Rectal smooth muscle tissue (tissue), 1 donor: Measurements from ENCODE around the gene UROC1.

Source experiments
- H3K27ac ChIP-seq: one replicate; pipeline ENCODE4 v1.7.0; 2013; ENCODE audit warnings: low read depth, low read length, inconsistent platforms
- H3K27me3 ChIP-seq: one replicate; pipeline ENCODE4 v1.7.0; 2013; ENCODE audit warnings: low read length; ENCODE audit not compliant: control insufficient read depth, insufficient read depth
- H3K36me3 ChIP-seq: one replicate; pipeline ENCODE4 v1.7.0; 2013; ENCODE audit warnings: low read length; ENCODE audit not compliant: control insufficient read depth, insufficient read depth
- H3K4me1 ChIP-seq: one replicate; pipeline ENCODE4 v1.7.0; 2013; ENCODE audit warnings: low read length; ENCODE audit not compliant: control insufficient read depth, insufficient read depth
- H3K4me3 ChIP-seq: one replicate; pipeline ENCODE4 v1.7.0; 2013; ENCODE audit warnings: low read length
- H3K9ac ChIP-seq: one replicate; pipeline ENCODE4 v1.7.0; 2013; ENCODE audit warnings: low read length

The UROC1 gene

DNA sequence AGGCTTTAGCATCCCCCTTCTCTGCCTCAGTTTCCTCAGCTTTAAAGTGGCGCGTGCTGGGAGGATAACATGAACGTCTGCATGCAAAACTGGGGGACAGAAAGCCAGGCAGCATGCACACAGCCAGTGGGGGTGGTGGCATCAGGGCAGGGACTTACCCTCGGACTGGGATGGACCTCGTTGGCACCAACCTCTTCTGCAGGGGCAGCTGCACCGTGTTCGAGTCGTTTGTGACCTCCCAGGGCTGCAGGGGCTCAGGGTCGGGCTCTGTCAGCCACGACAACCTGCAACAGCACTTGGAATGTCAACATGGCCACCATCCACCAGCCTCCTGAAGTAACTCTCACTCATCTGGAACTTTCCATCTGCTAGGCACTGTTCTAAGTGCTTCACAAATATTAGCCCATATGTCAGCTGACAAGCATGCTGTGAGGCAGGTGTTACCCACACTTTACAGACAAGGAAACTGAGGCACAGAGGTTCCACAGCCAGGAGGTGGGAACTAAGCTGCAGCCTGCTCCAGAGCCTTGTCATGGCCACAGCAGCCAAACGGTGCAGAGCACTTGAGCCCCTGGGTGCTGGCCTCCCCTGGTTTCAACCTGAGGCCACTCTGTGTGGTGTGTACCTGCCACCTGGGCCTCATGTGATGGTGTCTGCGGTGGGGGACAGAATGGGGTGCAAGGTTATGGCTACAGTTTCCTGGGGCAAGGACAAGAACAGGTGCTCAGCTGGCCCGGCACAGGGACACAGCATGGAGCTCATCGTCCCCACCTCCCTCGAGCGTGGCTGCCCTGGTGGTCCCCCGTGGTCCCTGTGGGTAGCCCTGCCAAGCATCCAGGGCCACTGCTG, 34.5 kb upstream of the UROC1 start:
- no peaks in the 10 kb centered on the region for H3K36me3 ChIP-seq
- no peaks in the 10 kb centered on the region for H3K27me3 ChIP-seq
- no peaks in the 10 kb centered on the region for H3K4me1 ChIP-seq
- H3K27ac ChIP-seq = no peak overlapping the region
- no peak overlapping the region for H3K9ac ChIP-seq
- no peak overlapping the region for H3K4me3 ChIP-seq

- no peaks in the 10 kb centered on the region for H3K27me3 ChIP-seq
- no peak overlapping the region for H3K27ac ChIP-seq
- H3K36me3 ChIP-seq = no peaks in the 10 kb centered on the region
- no peaks in the 10 kb centered on the region for H3K4me1 ChIP-seq
- H3K4me3 ChIP-seq = no peak overlapping the region
- H3K9ac ChIP-seq = no peak overlapping the region
Observed at GRCh38 chr3:126551121-126551838, 33.7 kb upstream of the UROC1 start.

DNA sequence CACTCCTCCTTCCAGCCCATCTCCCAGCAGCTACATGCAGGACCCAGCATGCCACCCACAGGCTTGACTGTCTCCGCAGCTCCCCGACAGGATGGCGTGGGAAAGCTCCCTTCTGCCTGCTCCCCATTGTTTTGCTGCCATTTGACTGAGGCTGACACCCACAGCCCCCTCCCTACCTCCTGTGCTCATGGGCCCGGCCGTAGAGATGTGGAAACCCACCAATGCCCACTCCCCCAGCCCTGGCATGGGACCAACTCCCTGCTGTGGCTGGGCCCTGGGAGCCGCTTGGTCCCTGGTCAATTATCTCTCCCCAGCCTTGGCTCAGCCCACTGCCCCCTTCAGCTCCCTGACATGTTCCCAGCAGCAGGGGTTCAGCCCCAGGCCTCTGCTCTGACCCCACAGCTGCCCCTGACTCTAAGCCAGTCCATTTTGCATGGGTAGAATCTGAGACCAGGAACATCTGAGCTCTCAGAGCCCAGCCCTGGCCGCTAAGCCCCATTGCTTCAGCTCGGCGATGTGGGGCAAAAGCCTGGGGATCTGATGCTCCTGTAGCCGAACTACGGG, 33.0 kb upstream of the UROC1 start:
- no peaks in the 10 kb centered on the region for H3K27me3 ChIP-seq
- H3K4me1 ChIP-seq = no peaks in the 10 kb centered on the region
- H3K36me3 ChIP-seq = no peaks in the 10 kb centered on the region
- no peak overlapping the region for H3K9ac ChIP-seq
- no peak overlapping the region for H3K4me3 ChIP-seq
- H3K27ac ChIP-seq = no peak overlapping the region

DNA sequence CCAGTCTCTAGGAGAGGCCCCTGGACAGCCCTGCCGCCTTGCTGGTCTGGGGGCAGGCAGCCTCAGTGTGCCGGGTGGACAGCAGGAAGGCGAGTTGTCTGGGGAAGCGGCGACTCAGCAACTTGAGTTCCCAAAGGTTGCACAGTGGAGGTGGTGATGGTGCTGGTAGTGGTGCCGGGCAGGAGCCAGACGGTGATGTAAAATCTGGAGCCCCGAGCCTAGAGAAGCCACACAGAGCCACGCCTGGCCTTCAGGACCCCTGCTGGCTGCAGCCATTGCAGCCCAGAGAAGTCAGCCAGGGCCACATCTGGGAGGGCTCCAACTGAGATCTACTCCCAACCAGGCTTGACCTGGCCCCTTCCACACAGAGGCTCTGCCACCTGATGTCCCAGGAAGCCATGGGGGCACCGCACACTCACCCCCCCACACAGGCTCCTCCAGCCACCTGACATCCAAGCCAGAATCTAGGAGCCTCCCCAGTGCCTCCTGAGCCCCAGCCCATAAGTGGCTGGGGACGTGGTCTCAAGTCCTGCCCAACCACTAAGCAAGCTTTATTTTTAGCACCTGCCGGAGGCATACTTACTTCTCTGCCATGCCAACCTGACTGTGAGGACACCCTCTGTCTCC, 32.4 kb upstream of the UROC1 start:
- Histone ChIP-seq H3K9ac (no peak overlapping the region), H3K36me3 (no peaks in the 10 kb centered on the region), H3K27me3 (no peaks in the 10 kb centered on the region), H3K4me1 (no peaks in the 10 kb centered on the region), H3K4me3 (no peak overlapping the region), H3K27ac (no peak overlapping the region)

- Histone ChIP-seq H3K4me3 (no peak overlapping the region), H3K36me3 (no peaks in the 10 kb centered on the region), H3K27me3 (no peaks in the 10 kb centered on the region), H3K9ac (no peak overlapping the region), H3K4me1 (no peaks in the 10 kb centered on the region), H3K27ac (no peak overlapping the region)
Observed at GRCh38 chr3:126548556-126549466, 31.2 kb upstream of the UROC1 start.

DNA sequence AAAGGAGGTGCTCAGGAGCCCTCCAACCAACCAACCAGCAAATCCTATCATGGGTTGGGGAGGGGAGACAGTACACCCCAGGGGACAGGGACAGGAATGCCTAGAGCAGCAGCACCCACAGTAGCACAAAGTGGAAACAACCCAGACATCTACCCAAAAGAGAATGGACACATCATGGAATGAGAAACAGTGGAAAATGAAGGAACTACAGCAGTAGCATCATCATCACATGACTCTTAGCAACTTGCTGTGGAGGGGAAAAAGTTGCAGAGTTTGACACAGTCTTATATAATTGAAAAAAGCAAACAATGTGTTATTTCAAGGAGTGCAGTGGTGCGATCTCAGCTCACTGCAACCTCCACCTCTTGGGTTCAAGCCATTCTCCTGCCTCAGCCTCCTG, 30.1 kb upstream of the UROC1 start:
- H3K27me3 ChIP-seq = no peaks in the 10 kb centered on the region
- no peak overlapping the region for H3K9ac ChIP-seq
- no peak overlapping the region for H3K4me3 ChIP-seq
- H3K27ac ChIP-seq = no peak overlapping the region
- H3K36me3 ChIP-seq = no peaks in the 10 kb centered on the region
- no peaks in the 10 kb centered on the region for H3K4me1 ChIP-seq

- H3K4me3 ChIP-seq = no peak overlapping the region
- no peaks in the 10 kb centered on the region for H3K36me3 ChIP-seq
Observed at GRCh38 chr3:126546549-126547239, 29.1 kb upstream of the UROC1 start.

DNA sequence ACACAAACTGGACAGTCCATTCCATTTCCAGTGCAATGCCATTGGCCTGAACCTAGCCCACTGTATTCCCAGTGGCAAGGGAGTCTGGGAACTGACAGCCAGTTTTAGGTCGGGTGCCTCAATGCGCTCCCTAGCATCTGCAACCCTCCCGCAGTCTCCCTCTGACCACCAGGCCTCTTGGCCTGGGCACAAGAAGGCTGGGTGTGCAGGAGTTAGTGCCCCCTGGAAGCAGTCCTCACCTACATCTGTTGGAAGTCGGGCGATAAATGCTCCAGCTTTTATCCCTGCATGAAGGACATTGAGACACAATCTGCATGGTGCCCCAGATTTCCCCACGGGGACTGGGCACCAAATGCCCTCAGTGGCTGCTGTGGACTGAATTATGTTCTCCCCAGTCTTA, 28.4 kb upstream of the UROC1 start:
- Histone ChIP-seq H3K4me1 (no peaks in the 10 kb centered on the region), H3K36me3 (no peaks in the 10 kb centered on the region), H3K27me3 (no peaks in the 10 kb centered on the region), H3K4me3 (no peak overlapping the region), H3K9ac (no peak overlapping the region), H3K27ac (no peak overlapping the region)

More at GRCh38 chr3:126546549-126547239, 29.1 kb upstream of the UROC1 start:
- Histone ChIP-seq H3K27me3 (no peaks in the 10 kb centered on the region), H3K4me1 (no peaks in the 10 kb centered on the region), H3K27ac (no peak overlapping the region), H3K9ac (no peak overlapping the region)

DNA sequence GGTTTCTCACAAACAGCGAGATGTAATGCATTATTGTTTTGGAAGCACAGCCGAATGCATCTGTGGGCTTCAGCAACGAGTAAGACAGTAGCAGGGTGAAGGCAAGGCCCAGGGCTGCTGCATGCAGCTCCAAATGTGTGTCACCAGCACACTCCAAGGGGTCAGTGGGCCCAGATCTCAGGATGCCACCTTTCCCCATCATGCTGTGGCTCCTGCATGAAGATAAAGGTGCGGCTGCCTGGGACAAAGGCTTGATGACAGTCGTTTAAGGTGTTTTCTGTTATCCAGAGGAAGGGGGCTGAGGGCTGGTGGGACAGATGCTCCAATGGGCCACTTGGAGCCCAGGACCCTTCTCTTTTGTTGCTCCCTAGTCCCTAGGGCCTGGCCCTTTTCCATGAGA, 28.0 kb upstream of the UROC1 start:
- Histone ChIP-seq H3K4me3 (no peak overlapping the region), H3K9ac (no peak overlapping the region), H3K36me3 (no peaks in the 10 kb centered on the region), H3K4me1 (no peaks in the 10 kb centered on the region), H3K27me3 (no peaks in the 10 kb centered on the region), H3K27ac (no peak overlapping the region)

DNA sequence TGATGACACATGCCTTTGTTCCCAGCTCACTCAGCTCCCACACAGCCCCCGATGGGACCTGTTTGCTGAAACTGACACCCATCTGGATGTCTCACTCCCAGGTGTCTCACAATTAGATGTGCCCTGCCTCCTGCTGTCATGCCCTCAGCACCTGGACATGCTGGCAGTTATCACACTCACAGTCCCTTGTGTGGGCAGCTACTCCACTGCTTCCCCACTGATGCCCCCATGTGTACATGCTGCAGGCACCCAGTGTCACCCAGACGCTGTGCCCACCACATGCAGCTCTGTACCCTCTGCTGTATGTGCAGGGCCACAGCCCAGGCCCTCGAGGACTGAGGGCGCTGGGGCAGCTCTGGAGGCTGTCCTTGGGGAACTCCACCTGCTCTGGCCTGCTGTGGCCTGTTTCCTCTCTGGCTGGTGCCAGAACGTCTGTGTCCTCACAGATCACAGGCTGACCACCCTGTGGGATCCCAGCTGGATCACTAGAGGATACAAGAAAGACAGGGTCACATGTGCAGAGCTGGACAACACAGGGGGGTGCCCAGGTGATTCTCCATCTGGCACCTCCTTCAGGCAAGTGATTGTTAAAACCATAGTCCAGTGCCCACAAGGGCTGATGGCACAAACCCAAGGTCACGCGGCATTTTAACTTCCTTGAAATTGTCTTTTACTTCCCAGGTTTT, 27.2 kb upstream of the UROC1 start:
- no peaks in the 10 kb centered on the region for H3K27me3 ChIP-seq
- H3K36me3 ChIP-seq = no peaks in the 10 kb centered on the region
- H3K4me3 ChIP-seq = no peak overlapping the region
- H3K9ac ChIP-seq = no peak overlapping the region
- no peaks in the 10 kb centered on the region for H3K4me1 ChIP-seq
- H3K27ac ChIP-seq = no peak overlapping the region

DNA sequence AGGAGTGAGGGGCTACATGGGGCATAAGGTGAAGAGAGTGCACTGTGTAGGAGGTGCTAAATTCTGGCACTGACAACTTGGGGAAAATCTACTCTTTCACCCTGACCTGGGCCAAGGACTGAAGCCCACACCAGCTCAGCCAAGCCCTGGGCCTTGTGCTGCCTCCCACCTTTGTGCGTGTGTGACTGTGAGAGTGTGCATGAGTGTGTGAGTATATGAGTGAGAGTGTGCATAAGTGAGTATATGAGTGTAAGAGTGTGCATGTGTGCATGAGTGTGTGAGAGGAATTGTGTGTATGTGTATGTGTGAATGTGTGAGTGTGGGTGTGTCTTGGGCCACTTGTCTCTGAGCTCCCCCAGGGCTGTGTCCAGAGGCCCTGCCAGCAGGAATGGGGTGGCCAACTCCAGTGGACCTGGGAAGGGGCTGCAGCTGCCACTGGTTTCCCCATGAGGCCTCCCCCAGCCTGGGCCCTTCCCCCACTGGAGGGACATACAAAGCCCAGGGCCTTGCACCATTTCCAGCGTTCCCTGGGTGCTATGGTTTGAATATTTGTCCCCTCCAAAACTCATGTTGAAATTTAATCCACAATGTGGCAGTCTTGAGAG, 26.0 kb upstream of the UROC1 start:
- H3K27ac ChIP-seq = no peak overlapping the region
- H3K9ac ChIP-seq = no peak overlapping the region
- H3K36me3 ChIP-seq = no peaks in the 10 kb centered on the region
- no peaks in the 10 kb centered on the region for H3K4me1 ChIP-seq
- H3K4me3 ChIP-seq = no peak overlapping the region
- H3K27me3 ChIP-seq = no peaks in the 10 kb centered on the region
